ENCODE data around the gene FGF3.

The FGF3 gene

GRCh38 chr11:69822676-69823494 is 3.7 kb upstream of the FGF3 start:
- no peak for DNase-seq

DNA sequence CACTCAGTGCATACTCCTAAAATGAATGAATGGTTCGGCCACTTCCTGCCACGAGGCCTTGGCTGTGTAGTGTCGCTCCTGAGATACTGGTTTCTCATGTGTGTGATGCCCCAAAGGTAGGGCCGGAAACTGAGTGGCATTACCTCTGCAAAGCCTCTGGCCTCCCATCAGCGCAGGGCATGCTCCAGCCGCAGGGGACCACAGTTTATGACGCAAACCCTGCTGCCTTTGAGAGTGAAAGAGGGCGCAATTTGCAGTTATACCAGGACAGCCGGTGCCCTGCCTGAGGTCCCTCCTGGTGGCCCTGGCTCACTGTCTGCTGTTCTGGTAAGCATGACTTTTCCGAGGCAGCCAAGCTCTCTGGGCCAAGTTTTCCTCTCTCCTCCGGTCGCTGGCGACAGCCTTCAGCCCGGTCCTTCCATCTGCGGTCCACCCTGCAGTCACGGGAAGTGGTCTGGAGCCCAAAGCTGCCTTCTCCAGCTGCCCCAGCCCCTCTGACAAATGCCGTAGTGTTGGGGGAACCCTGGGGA is 2.4 kb upstream of the FGF3 start:
- DNase-seq: no peak

GRCh38 chr11:69820441-69820840 is 1.2 kb upstream of the FGF3 start:
- no peak for DNase-seq

GRCh38 chr11:69819541-69820070 is 390 bp upstream of the FGF3 start:
- DNase-seq: no peak

- DNase-seq: no peak
Measured at GRCh38 chr11:69818231-69818602, 999 bp downstream of the FGF3 start.

- DNase-seq: no peak
Measured at GRCh38 chr11:69817265-69818230, 1.7 kb downstream of the FGF3 start.

DNA sequence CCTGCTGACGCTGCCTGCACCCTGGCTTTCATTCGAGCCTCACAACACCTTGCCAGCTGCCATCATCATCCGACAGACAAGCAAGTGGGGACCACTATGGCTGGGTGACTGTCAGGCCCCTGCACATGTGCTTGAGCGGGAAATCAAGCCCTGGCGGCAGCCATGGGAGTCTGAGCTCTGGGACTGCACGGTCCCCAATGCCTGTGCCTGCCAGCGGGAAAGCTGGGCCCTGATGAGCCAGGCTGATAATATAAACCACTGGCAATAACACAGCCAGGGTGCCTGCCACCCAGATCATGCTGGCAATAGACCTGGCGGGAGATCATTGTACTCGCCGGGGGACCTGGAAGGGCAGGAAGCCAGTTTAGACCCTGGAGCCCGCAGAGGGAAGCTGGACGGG is 2.5 kb downstream of the FGF3 start:
- no peak for DNase-seq

DNA sequence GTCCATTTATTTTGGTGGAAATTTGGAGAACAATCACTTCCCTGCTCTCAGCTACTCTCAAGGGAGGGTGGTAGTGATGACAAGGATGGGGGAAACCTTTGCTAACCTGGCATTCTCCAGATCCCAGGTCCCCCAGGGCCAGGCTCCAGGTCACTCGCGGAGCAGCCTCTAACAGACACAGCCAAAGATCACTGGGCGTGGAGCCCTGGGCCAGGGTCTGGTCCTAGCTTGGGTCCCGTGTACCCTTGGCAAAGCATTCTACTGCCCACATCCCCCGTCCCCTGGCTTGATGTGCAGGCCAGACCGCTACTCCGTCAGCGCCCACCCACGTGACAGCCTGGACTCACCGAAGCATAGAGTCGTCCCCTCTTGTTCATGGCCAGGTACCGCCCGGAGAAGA is 3.2 kb downstream of the FGF3 start:
- no peak for DNase-seq

GRCh38 chr11:69814902-69815301 is 4.3 kb downstream of the FGF3 start:
- DNase-seq: no peak

- no peak for DNase-seq
Measured at GRCh38 chr11:69814411-69814810, 4.8 kb downstream of the FGF3 start.

DNA sequence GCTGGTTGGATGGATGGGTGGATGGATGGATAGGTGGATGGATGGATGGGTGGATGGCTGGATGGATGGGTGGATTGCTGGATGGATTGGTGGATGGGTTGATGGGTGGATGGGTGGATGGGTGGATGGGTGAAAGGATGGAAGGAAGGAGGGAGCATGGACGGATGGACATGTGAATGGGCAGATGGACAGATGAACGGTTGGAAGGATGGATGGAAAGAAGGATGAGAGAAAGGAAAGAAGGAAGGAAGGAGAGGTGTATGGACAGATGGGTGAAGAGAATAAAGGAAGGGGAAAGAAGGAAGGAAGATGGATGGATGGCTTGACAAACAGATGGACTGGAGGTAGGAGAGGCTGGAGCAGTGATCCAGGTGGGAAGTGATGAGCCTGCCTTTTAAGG is 5.4 kb downstream of the FGF3 start:
- no peak for DNase-seq

GRCh38 chr11:69812946-69813345 is 6.3 kb downstream of the FGF3 start:
- DNase-seq: no peak

- DNase-seq: no peak
Measured at GRCh38 chr11:69812256-69812655, 7.0 kb downstream of the FGF3 start.

DNA sequence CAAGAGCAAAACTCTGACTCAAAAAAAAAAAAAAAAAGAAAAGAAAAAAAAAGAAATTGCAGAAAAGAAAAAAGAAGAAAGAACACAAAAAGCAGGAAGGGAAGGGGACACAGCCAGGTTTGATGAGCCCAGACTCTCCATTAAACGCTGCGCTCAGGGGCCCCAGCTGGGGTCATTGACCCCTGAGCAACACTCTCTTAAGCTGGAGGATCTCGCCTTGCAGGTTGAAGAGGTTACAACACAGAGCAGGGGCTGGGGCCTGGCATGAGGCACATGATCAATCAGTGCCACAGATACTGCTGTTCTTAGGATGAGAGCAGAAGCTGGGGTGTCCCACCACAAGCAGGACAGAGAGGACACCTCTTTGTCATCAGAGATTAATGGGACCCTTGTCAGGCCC is 7.8 kb downstream of the FGF3 start:
- DNase-seq: no peak

GRCh38 chr11:69810289-69811118 is 8.7 kb downstream of the FGF3 start:
- no peak for DNase-seq

DNA sequence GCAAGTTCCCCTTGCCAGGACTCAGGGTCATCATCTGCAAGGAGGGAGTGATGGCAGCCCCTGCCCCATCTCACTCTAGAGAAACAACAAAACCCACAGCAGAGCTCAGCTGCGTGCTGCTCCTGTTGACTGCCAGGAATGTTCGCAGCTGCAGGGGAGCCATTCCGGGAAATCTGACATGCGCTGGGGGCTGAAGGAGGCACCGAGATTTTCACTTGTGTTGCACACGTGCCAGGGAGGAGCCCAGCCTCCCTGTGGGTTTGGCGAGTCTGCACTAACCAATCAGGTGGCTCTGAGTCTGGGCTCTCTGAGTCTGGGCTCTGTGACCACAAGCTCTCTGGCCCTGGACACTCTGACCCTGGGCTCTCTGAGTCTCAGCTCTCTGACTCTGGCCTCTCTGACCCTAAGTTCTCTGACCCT is 10.5 kb downstream of the FGF3 start:
- no peak for DNase-seq

- no peak for DNase-seq
Measured at GRCh38 chr11:69807106-69807815, 12.0 kb downstream of the FGF3 start.

DNA sequence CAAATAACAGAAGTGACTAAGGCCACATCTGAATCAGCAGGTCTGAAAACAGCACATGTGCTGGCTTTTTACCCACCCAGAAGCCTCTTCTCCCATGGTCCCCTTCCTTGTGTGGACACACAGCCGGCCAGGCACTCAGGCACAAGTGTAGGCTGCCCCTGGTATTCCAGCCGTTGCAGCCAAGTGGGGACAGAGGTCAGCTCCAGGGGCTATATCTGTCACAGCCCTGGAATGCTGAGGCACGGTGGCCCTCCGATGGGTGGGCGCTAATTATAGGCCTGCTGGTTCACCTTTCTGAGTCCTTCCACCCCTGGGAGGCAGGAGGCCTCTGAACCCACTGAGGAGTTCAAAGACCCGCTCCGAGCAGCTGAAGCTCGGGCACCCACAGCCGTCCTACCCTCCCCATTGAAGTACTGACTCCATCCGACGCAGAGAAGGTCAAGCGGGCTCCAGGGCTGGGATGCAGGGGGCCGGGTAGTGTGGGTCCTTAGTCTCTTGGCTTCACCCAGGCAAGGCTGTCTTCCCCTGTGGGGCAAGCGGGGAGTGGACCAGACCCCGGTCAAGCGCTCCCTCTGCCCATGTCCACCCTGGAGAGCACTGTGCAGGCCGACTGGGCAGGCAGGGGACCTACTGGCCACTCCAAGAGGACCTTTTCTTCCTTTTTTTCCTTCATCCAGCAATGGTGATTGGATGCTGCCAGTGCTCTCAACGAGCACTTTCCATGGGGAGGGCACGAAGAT is 14.3 kb downstream of the FGF3 start:
- no peak for DNase-seq

DNA sequence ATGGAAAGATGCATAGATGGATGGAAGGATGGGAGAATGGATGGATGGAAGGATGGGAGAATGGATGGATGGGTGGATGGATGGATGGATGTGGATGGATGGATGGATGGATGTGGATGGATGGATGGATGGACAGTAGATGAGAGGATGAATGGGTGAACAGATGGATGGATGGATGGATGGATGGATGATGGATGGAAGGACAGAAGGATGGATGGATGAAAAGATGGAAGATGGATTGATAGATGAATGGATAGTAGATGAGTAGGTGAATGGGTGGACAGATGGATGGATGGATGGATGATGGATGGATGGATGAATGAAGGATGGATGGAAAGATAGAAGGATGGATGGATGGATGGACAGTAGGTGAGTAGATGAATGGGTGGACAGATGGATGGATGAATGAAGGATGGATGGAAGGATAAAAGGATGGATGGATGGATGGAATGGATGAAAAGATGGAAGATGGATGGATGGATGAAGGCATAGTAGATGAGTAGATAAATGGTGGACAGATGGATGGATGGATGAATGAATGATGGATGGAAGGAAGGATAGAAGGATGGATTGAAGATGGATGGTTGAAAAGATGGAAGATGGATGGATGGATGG is 15.5 kb downstream of the FGF3 start:
- DNase-seq: no peak

DNA sequence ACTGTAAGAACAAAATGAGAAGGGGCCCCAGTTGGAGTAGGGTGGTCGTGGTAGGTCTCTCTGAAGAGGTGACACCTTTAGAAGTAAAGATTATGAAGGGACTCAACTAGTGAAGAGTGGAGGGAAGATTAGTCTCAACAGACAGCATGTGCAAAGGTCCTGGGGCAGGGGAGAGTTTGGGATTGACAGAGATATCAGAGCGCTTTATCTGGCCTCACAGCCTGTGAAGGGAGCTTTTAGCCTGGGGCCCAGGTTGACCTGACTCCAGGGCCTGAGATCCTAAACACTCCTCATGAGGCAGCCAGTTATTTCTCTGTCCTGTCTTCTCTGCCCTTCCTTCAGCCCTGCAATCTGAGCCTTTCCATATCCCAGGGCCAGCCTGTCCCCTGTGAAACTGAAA is 16.2 kb downstream of the FGF3 start:
- no peak for DNase-seq

DNA sequence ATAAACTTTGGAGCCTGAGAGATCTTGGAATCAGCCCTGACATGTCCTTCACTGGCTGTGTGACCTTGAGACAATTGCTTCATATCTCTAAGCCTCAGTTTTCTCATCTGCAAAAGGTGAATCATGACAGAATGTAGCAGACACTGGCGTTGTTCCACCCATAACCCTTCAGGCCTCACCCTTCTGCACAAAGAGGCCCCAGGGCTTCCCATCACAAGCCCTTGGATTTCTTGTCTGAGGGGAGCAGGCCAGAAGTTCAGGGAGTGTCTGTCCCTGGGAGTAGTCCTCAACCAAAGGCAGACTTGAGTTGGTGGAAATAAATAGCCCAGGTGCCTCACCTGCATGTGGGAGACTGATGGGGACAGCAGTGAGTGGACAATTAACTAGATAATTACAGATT is 16.6 kb downstream of the FGF3 start:
- no peak for DNase-seq
